HG03469 (cell line): ENCODE measurements around the gene MAPK1.
"Not testable (repeated sequence)": the region's sequence is repeated elsewhere in the genome, so short reads cannot be mapped to it uniquely, and the experiment has no call there.

Experiments
- ATAC-seq: cut with Tn5 transposase; IDR thresholded peaks from one replicate; pipeline ENCODE4 v1.9.1; 2021; ENCODE audit warnings: mild to moderate bottlenecking, moderate library complexity, moderate number of reproducible peaks; ENCODE audit not compliant: unreplicated experiment

Gene MAPK1

GRCh38 chr22:21793716-21794115, 73.7 kb downstream of the MAPK1 start:
- not testable (repeated sequence) for ATAC-seq

- peak; percentile 42 for ATAC-seq
Observed at GRCh38 chr22:21791635-21792625, 75.5 kb downstream of the MAPK1 start.

- not testable (repeated sequence) for ATAC-seq
Observed at GRCh38 chr22:21790849-21791610, 76.4 kb downstream of the MAPK1 start.

DNA sequence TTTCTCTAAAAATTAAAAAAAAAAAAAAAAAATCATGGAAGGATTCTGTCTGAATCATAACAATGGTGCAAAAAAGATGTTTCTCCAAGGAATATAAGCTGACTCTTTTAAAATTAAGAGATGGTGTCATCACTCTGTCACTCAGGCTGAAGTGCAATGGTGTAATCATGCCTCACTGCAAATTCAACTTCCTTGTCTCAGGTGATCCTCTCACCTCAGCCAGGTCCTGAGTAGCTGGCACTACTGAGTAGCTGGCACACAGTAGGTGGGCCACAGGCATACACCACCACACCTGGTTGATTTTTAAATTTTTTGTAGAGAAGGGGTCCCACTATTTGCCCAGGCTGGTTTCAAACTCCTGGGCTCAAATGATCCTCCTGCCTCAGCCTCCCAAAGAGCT, 77.1 kb downstream of the MAPK1 start:
- no peak for ATAC-seq

GRCh38 chr22:21787565-21787964, 79.9 kb downstream of the MAPK1 start:
- ATAC-seq: not testable (repeated sequence)

- ATAC-seq: no peak
Observed at GRCh38 chr22:21780259-21780658, 87.2 kb downstream of the MAPK1 start.

- no peak for ATAC-seq
Observed at GRCh38 chr22:21779444-21779843, 88.0 kb downstream of the MAPK1 start.

- no peak for ATAC-seq
Observed at GRCh38 chr22:21778705-21779363, 88.6 kb downstream of the MAPK1 start.

- ATAC-seq: no peak
Observed at GRCh38 chr22:21771631-21771976, 95.8 kb downstream of the MAPK1 start.

DNA sequence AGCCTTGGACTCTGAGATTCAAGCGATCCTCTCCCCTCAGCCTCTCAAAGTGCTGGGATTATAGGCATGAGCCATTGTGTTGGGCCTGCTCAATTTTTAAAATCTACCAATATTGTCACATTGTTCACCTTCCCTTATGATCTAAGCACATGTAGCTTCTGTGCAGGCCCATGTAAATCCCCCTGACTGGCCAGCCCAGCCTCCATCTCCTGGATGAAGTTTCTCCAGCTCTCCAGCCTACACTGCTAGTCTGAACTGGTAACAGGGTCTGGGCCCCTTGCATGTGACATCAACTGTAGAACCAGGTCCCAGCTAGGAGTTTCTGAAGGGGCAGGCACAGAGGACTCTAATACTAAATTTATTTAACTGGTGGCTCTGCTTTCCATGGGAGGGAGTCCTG, 99.0 kb downstream of the MAPK1 start:
- no peak for ATAC-seq

- ATAC-seq: no peak
Observed at GRCh38 chr22:21766691-21767462, 100.6 kb downstream of the MAPK1 start.

GRCh38 chr22:21765909-21766529, 101.4 kb downstream of the MAPK1 start:
- no peak for ATAC-seq

- ATAC-seq: no peak
Observed at GRCh38 chr22:21764038-21764804, 103.2 kb downstream of the MAPK1 start.

DNA sequence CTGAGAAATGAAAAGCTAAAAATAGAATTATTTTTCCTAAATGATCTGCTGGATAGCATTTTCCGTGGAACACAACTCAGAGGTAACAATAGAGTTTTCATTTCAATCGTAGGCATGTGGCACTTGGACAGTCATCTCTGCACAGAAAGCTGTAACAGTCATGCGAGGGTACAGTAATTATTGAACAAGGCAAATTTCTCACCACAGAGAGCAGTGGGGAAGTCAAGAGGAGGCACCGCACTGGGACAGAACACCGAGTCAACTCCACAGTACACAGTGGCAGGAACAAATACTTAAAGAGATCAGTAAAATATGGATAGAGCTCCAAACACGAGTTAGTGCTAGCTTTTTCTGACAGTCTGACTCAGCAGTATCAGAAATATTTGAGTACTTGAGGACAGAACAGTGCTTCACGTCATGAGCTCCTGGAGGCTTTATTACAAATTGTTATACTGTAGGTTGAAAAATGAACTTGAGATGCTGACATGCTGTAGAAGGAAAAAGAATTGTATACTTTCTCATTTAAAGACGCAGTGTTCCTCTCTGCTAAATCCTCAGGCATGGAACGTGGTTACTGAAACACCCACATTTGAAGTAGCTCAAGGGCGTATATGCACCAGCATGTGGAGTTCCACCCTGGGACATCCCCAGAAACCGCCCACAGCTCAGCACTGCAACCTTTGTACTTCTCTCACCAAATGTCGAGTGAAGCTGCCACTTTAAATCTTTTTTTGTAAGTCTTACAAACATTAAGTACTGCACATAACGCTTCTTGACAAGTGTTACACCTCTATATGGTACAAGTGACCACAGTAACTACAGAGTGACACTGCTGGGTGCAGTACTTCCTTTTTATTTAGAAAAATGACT, 104.5 kb downstream of the MAPK1 start:
- no peak for ATAC-seq

GRCh38 chr22:21761994-21762680, 105.3 kb downstream of the MAPK1 start:
- no peak for ATAC-seq

GRCh38 chr22:21761086-21761485, 106.4 kb downstream of the MAPK1 start:
- no peak for ATAC-seq

DNA sequence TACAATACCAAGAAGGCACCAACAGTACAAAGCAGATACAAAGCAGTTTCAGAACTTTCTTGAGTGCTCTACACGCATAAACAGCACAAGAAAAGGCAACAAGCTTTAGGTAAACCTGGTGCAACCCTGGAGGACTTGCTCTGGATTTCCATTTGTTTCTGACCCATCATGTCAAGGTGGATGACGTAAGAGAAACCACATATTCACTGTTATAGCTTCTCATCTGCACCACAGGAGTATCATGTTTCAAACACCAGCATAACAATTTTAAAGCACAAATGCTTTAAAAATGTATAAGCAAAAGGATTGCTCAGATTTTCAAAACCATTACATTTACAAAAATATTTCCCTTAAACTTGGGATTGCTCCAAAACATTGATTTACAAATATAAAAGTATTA, 106.8 kb downstream of the MAPK1 start:
- ATAC-seq: no peak
